Keratinocyte (primary cell): Measurements from ENCODE around the gene NLRP6. TPM values are rescaled to one million over a fixed set of nuclear protein-coding genes. Genes with fewer than 3 reads are reported as not detected.
A peak's percentile ranks its signal among the peaks of the same experiment; 100 is the strongest.

ENCODE experiments used
- DNase-seq: peaks from one replicate; pipeline ENCODE4 v3.0.0-alpha.2; 2011; ENCODE audit warnings: low read depth, missing footprints, low spot score
- FAIRE-seq: peaks from 2 replicates; lab custom pipeline; 2011; peaks lifted over from hg19 to GRCh38; lab: Jason Lieb, UNC
- H2AFZ ChIP-seq: 2 replicates; pipeline ENCODE4 v1.6.0; 2012; ENCODE audit warnings: low read length, control low read depth, inconsistent platforms; ENCODE audit not compliant: control insufficient read depth
- H3K27ac ChIP-seq: 2 replicates; pipeline ENCODE4 v1.5.1; 2011; ENCODE audit warnings: low read length; ENCODE audit not compliant: control insufficient read depth, insufficient read depth
- H3K27me3 ChIP-seq: 3 replicates; pipeline ENCODE4 v1.6.0; 2011; ENCODE audit warnings: low read length; ENCODE audit not compliant: control insufficient read depth, insufficient read depth; ENCODE audit errors: extremely low read depth
- H3K36me3 ChIP-seq, 2 experiments: 2 replicates in 1 of 2; 3 replicates in 1 of 2; pipeline ENCODE4 v1.5.1; 2011; ENCODE audit warnings: low read length in 2 of 2, mild to moderate bottlenecking in 1 of 2; ENCODE audit not compliant: control insufficient read depth in 2 of 2, insufficient read depth in 2 of 2; ENCODE audit errors: extremely low read depth in 1 of 2
- H3K4me1 ChIP-seq: 3 replicates; pipeline ENCODE4 v1.5.1; 2011; ENCODE audit warnings: low read length; ENCODE audit not compliant: control insufficient read depth, insufficient read depth; ENCODE audit errors: extremely low read depth
- H3K4me2 ChIP-seq: 3 replicates; pipeline ENCODE4 v1.6.0; 2011; ENCODE audit warnings: low read depth, low read length; ENCODE audit not compliant: control insufficient read depth, insufficient read depth; ENCODE audit errors: extremely low read depth
- H3K4me3 ChIP-seq, 3 experiments: fragments of 200-600 bp in 1 of 3; sonication (generic) in 1 of 3; 2 replicates in 2 of 3; 3 replicates in 1 of 3; pipeline ENCODE4 v1.5.1; 2011 to 2016; ENCODE audit warnings: low read length in 3 of 3, mild to moderate bottlenecking in 3 of 3, control low read depth in 2 of 3, inconsistent platforms in 1 of 3, low read depth in 1 of 3, mixed read lengths in 1 of 3, mixed run types in 1 of 3, moderate library complexity in 1 of 3; ENCODE audit not compliant: control insufficient read depth in 2 of 3, insufficient read depth in 2 of 3; ENCODE audit errors: extremely low read depth in 1 of 3
- H3K79me2 ChIP-seq: 2 replicates; pipeline ENCODE4 v1.6.0; 2012; ENCODE audit warnings: low read length; ENCODE audit not compliant: control insufficient read depth, insufficient read depth
- H3K9ac ChIP-seq: 3 replicates; pipeline ENCODE4 v1.6.0; 2011; ENCODE audit warnings: low read length; ENCODE audit not compliant: control insufficient read depth, insufficient read depth; ENCODE audit errors: extremely low read depth
- H3K9me1 ChIP-seq: 3 replicates; pipeline ENCODE4 v1.6.0; 2011; ENCODE audit warnings: low read length; ENCODE audit not compliant: control insufficient read depth, insufficient read depth; ENCODE audit errors: extremely low read depth
- H3K9me3 ChIP-seq: 2 replicates; pipeline ENCODE4 v1.5.1; 2012; ENCODE audit warnings: low read depth, low read length; ENCODE audit not compliant: control insufficient read depth
- H4K20me1 ChIP-seq: 3 replicates; pipeline ENCODE4 v1.6.0; 2011; ENCODE audit warnings: low read length; ENCODE audit not compliant: control insufficient read depth, insufficient read depth; ENCODE audit errors: extremely low read depth
- CTCF ChIP-seq, 3 experiments: IDR thresholded peaks in 1 of 3; conservative IDR thresholded peaks in 1 of 3; optimal IDR thresholded peaks in 1 of 3; 2 replicates in 2 of 3; 3 replicates in 1 of 3; pipeline versions ENCODE3 to v1.5.1; 2011; ENCODE audit warnings: low read length in 3 of 3, mild to moderate bottlenecking in 3 of 3, moderate library complexity in 2 of 3, control low read depth in 1 of 3, inconsistent platforms in 1 of 3; ENCODE audit not compliant: insufficient read depth in 2 of 3; ENCODE audit errors: extremely low read depth in 1 of 3
- EZH2 ChIP-seq: IDR thresholded peaks from one replicate; pipeline ENCODE4 v1.6.1; 2012; ENCODE audit warnings: inconsistent platforms, mild to moderate bottlenecking, low read length, moderate library complexity
- dilution Hi-C: fragments of 300-500 bp; cut with MboI; formaldehyde crosslinking; loops from one replicate; pipeline ENCODE4 v1.7.0; 2020; ENCODE audit warnings: low sequenced_read_pairs; ENCODE audit not compliant: extremely low pct_ligation_motif_present
- polyA plus RNA-seq, 5 experiments: library from polyadenylated mRNA; depleted of rRNA in 3 of 5; stranded (reverse) in 3 of 5; stranded (forward) in 1 of 5; unstranded in 1 of 5; fragments of >200 nt; gene quantifications; 1 replicate in 1 of 5; 2 replicates in 3 of 5; 3 replicates in 1 of 5; pipeline versions ENCODE4 v1.2.1 to v1.2.3, GENCODE V29; 2011 to 2012; ENCODE audit warnings: missing spikeins in 2 of 5, low read depth in 1 of 5, low replicate concordance in 1 of 5

Gene NLRP6
- polyA plus RNA-seq, 1 donor (not counting 4 experiments of a cell fraction or from before 2014, with no cell fraction given): not detected

DNA sequence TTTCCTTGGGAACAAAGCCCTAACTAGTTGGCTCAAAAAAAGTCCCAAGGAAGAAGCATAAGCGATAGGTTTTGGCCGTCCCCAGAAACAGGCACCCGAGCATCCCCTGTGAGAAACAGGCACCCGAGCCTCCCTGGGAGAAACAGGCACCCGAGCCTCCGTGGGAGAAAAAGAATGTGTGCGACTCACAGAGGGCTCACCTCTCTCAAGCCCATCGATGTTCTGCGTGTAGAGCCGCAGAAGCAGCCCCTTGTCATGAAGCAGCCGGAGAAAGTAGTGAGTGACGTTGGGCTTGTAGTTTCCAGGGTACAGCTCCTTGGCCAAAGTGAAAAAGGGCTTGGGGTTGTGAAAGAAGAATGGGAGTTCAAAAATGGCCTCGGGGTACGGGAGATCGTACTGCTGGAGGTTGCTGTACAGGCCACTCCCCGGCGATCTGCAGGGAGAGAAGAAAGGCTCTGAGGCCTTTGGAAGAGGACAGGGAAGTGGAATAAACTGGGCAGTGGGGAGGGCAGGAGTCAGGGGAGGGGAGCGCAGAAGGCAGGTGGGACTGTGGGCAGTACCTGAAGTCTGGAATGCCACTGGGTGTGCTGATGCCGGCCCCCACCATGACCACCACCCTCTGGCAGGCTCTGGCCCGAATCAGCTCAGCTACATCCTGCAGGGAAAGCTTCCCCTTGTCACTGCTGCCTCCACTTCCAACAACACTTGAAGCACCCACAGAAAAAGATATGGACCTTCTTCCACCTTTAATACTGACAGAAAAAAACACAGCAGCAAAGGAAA lies 45.2 kb upstream of the NLRP6 start:
- Histone ChIP-seq H3K27me3 (no peaks in the 10 kb centered on the region), H3K4me2 (no peak overlapping the region), H3K4me3 (no peak overlapping the region), H3K9me1 (no peaks in the 10 kb centered on the region), H3K79me2 (peaks cover 19% of the 10 kb centered on the region), H3K4me1 (peaks cover 7% of the 10 kb centered on the region), H3K36me3 (peaks cover 0 to 1% of the 10 kb centered on the region in 2 experiments), H3K9ac (no peak overlapping the region), H2AFZ (no peak overlapping the region), H4K20me1 (no peaks in the 10 kb centered on the region), H3K9me3 (no peaks in the 10 kb centered on the region), H3K27ac (no peak overlapping the region)
- no peak for TF ChIP-seq CTCF (optimal IDR thresholded peaks at IDR 0.05 in 1 of 3, IDR thresholded peaks at IDR 0.05 in 1 of 3, conservative IDR thresholded peaks at IDR 0.05 in 1 of 3; ENCODE audit: extremely low read depth in 1 of 3, insufficient read depth in 2 of 3, low read length in 3 of 3)
- no peak for TF ChIP-seq EZH2
- dilution Hi-C loops: no loop called here
- DNase-seq: no peak
- FAIRE-seq: no peak

GRCh38 chr11:235180-235579 lies 43.0 kb upstream of the NLRP6 start:
- Histone ChIP-seq H3K27ac (peak overlapping the region; percentile 58), H4K20me1 (no peaks in the 10 kb centered on the region), H3K79me2 (peaks cover 41% of the 10 kb centered on the region), H3K9ac (peak overlapping the region; percentile 84), H3K4me3 (peak overlapping the region; percentile 75 to 98 (median 93)), H3K9me1 (no peaks in the 10 kb centered on the region), H3K36me3 (peaks cover 5 to 9% of the 10 kb centered on the region in 2 experiments), H3K4me1 (peaks cover 12% of the 10 kb centered on the region), H3K4me2 (peak overlapping the region; percentile 100), H2AFZ (peak overlapping the region; percentile 87), H3K9me3 (no peaks in the 10 kb centered on the region), H3K27me3 (no peaks in the 10 kb centered on the region)
- dilution Hi-C loops: no loop called here
- no peak for FAIRE-seq
- no peak for DNase-seq
- no peak for TF ChIP-seq EZH2
- no peak for TF ChIP-seq CTCF (optimal IDR thresholded peaks at IDR 0.05 in 1 of 3, IDR thresholded peaks at IDR 0.05 in 1 of 3, conservative IDR thresholded peaks at IDR 0.05 in 1 of 3; ENCODE audit: extremely low read depth in 1 of 3, insufficient read depth in 2 of 3, low read length in 3 of 3)
